AG04449 (cell line): ENCODE data around the gene CPA2.

ENCODE experiments used
- CTCF ChIA-PET: fragments of 350-600 bp; formaldehyde crosslinking; extraction: SDS; loops from one replicate; lab custom pipeline; 2021; ENCODE audit warnings: antibody characterized with exemption; lab: Yijun Ruan, JAX
- POLR2A ChIA-PET: fragments of 400-600, 350-600 bp; formaldehyde crosslinking; extraction: SDS; loops from one replicate; lab custom pipeline; 2020; ENCODE audit warnings: antibody characterized with exemption, inconsistent platforms; lab: Yijun Ruan, JAX
- DNase-seq: peaks from one replicate; pipeline ENCODE4 v3.0.0-alpha.2; 2010; ENCODE audit warnings: low read depth, low spot score
- H3K4me3 ChIP-seq: 2 replicates; pipeline ENCODE4 v1.5.1; 2011; ENCODE audit warnings: low read depth, mild to moderate bottlenecking, control low read depth, low read length
- TF ChIP-seq, protein P1 (sequence below): IDR thresholded peaks from one replicate; pipeline ENCODE4 v1.5.1; 2011; ENCODE audit warnings: mild to moderate bottlenecking, moderate library complexity, low read length, control low read depth, inconsistent platforms; ENCODE audit not compliant: insufficient read depth; ENCODE audit errors: missing control alignments

The CPA2 gene

DNA sequence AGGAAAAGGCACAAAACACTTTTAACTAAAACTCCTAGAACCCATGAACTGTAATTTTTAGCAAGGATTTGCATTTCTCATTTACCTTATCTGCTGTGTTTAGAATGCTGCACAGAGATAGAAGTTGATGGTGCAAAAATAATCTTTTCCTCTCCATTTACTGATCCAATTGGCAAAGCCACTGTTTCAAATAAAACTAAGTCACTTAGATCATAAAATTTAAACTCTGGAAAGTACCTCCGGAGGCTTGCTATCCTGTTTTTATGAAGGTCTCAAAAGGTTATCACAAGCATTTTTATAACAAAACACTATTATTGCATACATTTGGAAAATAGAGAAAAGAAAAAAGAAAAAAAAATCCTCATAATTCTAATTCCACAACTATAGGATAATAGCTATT, 7.6 kb downstream of the CPA2 start:
- POLR2A ChIA-PET: no interaction called here
- CTCF ChIA-PET: interaction anchor here (0.6 to 1.9 kb wide), 3 partner anchors 10 to 69 kb away, joined by 3 to 5 read pairs (median 3); partner anchors contain the start of gene TMEM209
- DNase-seq: no peak
- TF ChIP-seq, protein P1, sequence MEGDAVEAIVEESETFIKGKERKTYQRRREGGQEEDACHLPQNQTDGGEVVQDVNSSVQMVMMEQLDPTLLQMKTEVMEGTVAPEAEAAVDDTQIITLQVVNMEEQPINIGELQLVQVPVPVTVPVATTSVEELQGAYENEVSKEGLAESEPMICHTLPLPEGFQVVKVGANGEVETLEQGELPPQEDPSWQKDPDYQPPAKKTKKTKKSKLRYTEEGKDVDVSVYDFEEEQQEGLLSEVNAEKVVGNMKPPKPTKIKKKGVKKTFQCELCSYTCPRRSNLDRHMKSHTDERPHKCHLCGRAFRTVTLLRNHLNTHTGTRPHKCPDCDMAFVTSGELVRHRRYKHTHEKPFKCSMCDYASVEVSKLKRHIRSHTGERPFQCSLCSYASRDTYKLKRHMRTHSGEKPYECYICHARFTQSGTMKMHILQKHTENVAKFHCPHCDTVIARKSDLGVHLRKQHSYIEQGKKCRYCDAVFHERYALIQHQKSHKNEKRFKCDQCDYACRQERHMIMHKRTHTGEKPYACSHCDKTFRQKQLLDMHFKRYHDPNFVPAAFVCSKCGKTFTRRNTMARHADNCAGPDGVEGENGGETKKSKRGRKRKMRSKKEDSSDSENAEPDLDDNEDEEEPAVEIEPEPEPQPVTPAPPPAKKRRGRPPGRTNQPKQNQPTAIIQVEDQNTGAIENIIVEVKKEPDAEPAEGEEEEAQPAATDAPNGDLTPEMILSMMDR: no peak
- no peak overlapping the region for H3K4me3 ChIP-seq

DNA sequence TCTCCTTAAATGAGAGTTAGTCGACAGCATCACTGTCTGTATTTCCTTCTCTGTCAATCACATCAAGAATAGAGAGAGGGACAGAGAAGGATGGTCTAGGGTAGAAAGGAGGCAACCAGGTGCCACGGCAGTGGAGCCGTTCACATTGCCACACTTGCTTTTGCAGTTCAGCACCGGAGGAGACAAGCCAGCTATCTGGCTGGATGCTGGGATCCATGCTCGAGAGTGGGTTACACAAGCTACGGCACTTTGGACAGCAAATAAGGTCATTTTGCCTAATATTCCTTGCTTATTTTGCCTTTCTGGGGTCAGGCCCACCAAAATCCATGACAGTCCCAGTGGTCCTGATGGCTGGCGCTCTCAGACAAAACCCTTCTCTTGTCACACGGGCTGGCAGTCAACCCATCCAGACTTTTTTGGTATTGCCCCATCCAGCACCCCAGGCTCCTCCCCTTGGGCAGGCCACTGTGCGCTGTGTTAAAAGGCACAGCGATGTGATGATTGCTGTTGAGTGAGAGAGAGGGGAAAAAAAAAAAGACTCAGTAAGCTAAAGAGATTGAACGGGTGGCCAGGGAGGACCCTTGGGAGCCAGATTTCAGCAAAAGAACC, 8.4 kb downstream of the CPA2 start:
- TF ChIP-seq, protein P1: no peak
- no peak for DNase-seq
- no peak overlapping the region for H3K4me3 ChIP-seq
- ChIA-PET CTCF (interaction anchor here (1.9 kb wide), 1 partner anchor 70 kb away, joined by 5 read pairs; the partner anchor contains the start of gene TMEM209), POLR2A (no interaction called here)

DNA sequence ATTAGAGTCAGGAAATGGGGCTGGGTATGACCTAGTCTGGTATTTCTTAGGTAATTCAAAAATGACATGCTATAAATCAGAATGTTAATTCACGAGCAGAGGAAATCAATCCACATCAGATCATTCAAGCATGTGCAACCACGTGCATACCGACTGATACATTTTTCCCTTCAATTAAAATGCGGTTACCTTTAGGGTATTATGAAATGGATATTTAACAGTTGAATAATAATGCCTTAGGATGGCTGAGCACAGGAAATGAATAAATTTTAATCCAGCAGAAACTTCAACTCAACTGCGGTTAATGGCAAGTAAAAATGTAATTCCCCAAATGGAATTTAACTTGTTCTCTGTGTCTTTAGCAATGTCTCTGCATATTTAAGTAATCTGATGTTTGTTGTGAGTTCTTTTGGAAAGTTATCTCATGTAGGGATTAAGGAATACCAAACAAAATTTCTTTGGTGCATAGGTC, 9.2 kb downstream of the CPA2 start:
- DNase-seq: no peak
- TF ChIP-seq, protein P1: no peak
- ChIA-PET POLR2A (no interaction called here), CTCF (no interaction called here)
- no peak overlapping the region for H3K4me3 ChIP-seq

DNA sequence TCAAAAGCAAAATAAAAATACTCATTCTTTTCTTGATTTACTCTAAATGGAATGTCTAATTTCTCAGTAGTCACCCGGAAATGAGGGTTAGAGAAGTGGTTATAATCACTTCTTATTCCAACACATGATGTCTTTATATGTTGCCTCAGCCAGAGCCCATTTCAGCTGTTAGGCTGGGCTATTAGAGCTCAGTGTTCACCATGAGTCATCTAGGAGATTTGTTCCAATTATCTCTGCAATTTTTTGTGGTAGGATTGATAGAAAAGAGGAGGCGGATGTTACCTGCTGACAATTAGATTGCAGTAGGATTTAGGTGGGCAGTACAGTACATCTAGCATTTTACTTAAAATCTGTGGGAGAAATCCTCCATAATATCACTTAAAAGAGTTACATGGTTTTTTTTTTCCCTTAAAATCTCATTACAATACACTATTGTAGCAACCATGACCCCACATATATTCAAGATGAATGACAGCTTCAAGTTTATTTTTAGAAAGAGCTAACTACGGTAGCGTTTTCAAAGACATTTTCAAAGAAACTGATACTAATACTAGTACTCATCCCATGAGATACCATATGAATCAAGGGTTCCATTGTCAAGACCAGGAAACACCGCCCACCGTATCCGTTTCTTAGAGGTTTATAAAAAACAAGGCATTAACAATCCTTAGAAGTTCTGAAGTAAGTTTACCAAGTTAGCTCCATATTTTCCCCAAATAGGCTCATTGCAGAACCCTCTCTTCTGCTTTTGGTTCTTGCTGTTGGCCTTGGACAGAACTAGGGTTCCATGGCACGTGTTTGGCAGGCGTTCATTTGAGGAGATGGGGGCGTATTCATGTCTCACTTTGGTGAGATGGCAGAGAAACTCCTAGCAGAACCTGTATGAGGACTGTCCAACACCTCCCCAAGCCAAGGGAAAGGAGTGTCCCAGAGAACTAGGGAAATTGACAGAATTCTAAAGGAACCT, 10.4 kb downstream of the CPA2 start:
- no peak for DNase-seq
- no peak overlapping the region for H3K4me3 ChIP-seq
- CTCF ChIA-PET: interaction anchor here (0.7 to 4.1 kb wide), 13 partner anchors 8 to 556 kb away, joined by 3 to 47 read pairs (median 4); partner anchors contain the start of genes CPA4 and TMEM209
- POLR2A ChIA-PET: interaction anchor here (0.7 to 2.1 kb wide), 3 partner anchors 16 to 95 kb away, joined by 4 to 9 read pairs (median 6); partner anchors contain the start of genes CPA4 and TMEM209
- TF ChIP-seq, protein P1: no peak

DNA sequence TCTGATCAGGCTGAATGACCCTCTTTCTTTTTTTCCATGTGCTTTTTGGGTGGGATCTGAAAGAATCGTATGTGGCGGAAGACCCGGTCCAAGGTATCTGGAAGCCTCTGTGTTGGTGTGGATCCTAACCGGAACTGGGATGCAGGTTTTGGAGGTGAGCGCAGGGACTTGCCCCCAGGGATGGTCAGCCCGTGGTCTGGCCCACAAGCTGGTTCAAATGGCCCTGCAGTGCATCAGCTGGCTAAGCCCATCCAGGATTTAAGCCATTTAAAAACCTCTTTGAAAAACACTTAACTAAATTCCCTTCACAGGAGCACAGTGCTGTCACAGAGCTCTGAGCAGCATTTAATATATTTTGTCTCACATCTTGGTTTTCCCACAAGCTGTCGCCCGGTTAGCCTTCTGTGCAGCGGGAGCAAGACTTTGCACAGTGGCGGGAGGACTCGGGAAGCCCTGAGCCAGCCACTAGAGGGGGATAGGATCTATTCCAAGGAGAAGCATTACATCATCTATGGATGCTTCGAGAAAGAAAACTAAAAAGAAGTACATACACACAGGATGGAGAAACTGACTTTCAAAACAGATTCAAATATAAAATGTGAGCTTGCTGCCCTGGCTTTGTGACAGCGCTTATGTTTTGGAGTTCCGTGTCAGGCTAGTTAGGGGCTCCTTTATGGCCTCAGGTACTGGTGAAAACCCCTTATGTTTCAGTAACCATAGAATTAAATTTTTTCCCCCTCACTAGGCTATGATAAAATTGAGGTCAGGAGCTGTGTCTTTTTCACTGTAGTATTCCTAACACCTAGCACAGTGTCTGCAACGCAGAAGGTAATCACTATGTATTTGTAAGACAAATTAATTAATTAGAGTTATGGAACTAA, 11.3 kb downstream of the CPA2 start:
- no peak overlapping the region for H3K4me3 ChIP-seq
- no peak for DNase-seq
- ChIA-PET POLR2A (interaction anchor here (1.3 to 2.1 kb wide), 2 partner anchors 15 to 73 kb away, joined by 6 to 9 read pairs; partner anchors contain the start of genes CPA4 and TMEM209), CTCF (interaction anchor here (0.6 to 4.1 kb wide), 25 partner anchors 9 to 555 kb away, joined by 3 to 47 read pairs (median 3); partner anchors contain the start of genes CPA2, CPA4, CPA5 and TMEM209)
- TF ChIP-seq, protein P1: peak; percentile 38
